ENCODE data around the gene TMEM208. TPM values are rescaled to one million over a fixed set of nuclear protein-coding genes. Genes with fewer than 3 reads are reported as not detected.

Gene TMEM208
- total RNA-seq, 6 donors from 2014 or later: 21.1 to 50.6 (median 48.5) TPM

GRCh38 chr16:67187175-67187890 lies 39.6 kb upstream of the TMEM208 start:
- H3K27ac ChIP-seq: no peak overlapping the region
- H3K4me1 ChIP-seq: peaks cover 34 to 53% (median 41%) of the 10 kb centered on the region in 4 donors
- no peaks in the 10 kb centered on the region for H3K27me3 ChIP-seq
- no peak overlapping the region for H3K4me3 ChIP-seq
- no peak for TF ChIP-seq POLR2AphosphoS5 (IDR thresholded peaks at IDR 0.05)
- TF ChIP-seq CTCF (IDR thresholded peaks at IDR 0.05): no peak
- TF ChIP-seq POLR2A (IDR thresholded peaks at IDR 0.05): no peak
- TF ChIP-seq EP300 (IDR thresholded peaks at IDR 0.05): no peak
- H3K9me3 ChIP-seq: no peaks in the 10 kb centered on the region
- ATAC-seq (ENCODE audit: low FRiP score in 2 of 2): no peak
- WGBS, 2 donors: 87 to 93% methylated on average over 6 to 24 of the region's 26 CpGs
- DNase-seq: peak in 1 of 2 donors; percentile 77
- H3K36me3 ChIP-seq: no peaks in the 10 kb centered on the region

GRCh38 chr16:67188323-67188722 lies 38.6 kb upstream of the TMEM208 start:
- H3K4me1 ChIP-seq: peaks cover 33 to 54% (median 42%) of the 10 kb centered on the region in 4 donors
- H3K4me3 ChIP-seq: no peak overlapping the region
- H3K27me3 ChIP-seq: no peaks in the 10 kb centered on the region
- peaks cover 0 to 4% (median under 1%) of the 10 kb centered on the region in 4 donors for H3K36me3 ChIP-seq
- no peak for TF ChIP-seq POLR2A (IDR thresholded peaks at IDR 0.05)
- no peak for TF ChIP-seq CTCF (IDR thresholded peaks at IDR 0.05)
- no peak for TF ChIP-seq POLR2AphosphoS5 (IDR thresholded peaks at IDR 0.05)
- no peak for TF ChIP-seq EP300 (IDR thresholded peaks at IDR 0.05)
- WGBS, 2 donors: 83 to 89% methylated on average over 3 to 4 of the region's 4 CpGs
- DNase-seq (no peak), ATAC-seq (ENCODE audit: low FRiP score in 2 of 2) (no peak)
- H3K27ac ChIP-seq: no peak overlapping the region
- no peaks in the 10 kb centered on the region for H3K9me3 ChIP-seq

DNA sequence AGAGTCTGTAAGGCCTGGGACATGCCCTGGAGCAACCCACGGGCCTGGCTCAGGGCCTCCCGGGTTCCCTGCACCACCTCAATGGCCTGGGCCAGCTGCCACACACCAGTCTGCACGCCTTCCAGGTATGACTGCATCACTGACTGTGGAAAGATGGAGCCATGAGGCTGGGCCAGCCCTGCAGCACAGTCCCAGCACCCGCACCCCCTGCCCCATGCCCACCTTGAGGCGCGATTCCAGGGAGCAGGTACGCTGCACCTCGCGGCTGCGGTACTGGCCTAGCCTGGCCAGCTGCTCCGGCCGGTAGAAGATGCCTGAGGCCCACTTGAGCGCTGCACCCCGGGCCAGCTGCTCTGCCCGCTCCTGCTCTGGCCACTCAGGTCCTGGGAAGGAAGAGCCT lies 38.1 kb upstream of the TMEM208 start:
- Histone ChIP-seq H3K27me3 (no peaks in the 10 kb centered on the region), H3K27ac (peak overlapping the region in 2 of 4 donors; percentile 54 to 62), H3K4me3 (peak overlapping the region in 1 of 4 donors; percentile 46), H3K4me1 (peaks cover 37 to 57% (median 45%) of the 10 kb centered on the region in 4 donors), H3K9me3 (no peaks in the 10 kb centered on the region), H3K36me3 (peaks cover 0 to 8% (median 3%) of the 10 kb centered on the region in 4 donors)
- WGBS, 2 donors: 81 to 89% methylated on average over 9 to 15 of the region's 15 CpGs
- ATAC-seq (ENCODE audit: low FRiP score in 2 of 2) (no peak), DNase-seq (peak in 1 of 2 donors; percentile 78)
- no peak for TF ChIP-seq EP300 (IDR thresholded peaks at IDR 0.05)
- no peak for TF ChIP-seq POLR2A (IDR thresholded peaks at IDR 0.05)
- TF ChIP-seq CTCF (IDR thresholded peaks at IDR 0.05): no peak
- TF ChIP-seq POLR2AphosphoS5 (IDR thresholded peaks at IDR 0.05): no peak

DNA sequence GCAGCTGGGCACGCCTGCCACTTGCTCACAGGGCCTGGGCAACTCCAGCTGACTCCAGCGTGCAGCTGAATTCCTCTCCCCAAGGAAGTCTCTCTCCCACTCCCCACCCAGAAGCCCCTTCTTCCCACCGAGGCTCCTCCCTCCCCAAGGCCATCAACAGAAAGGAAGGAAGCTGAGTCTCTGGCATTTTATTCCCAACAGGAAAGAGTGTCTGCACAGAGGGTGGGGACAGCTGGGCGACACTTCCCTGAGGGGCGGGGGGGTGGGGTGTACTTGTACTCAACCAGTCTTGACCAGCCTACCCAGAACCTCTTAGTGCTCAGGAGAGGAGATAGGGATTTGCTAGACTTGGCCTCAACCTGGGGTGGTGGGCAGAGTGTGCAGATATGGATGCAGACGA lies 36.9 kb upstream of the TMEM208 start, which contains the start of gene EXOC3L1:
TSS of gene EXOC3L1 (minus strand) at position 96 of the 400 bp plus-strand sequence. CDS start 460 bp downstream, outside the sequence.
- Histone ChIP-seq H3K27me3 (no peaks in the 10 kb centered on the region), H3K4me1 (peaks cover 32 to 58% (median 40%) of the 10 kb centered on the region in 4 donors), H3K9me3 (no peaks in the 10 kb centered on the region), H3K4me3 (peak within 1 kb of the TSS; percentile 23 to 46 (median 35)), H3K27ac (peak within 1 kb of the TSS; percentile 38 to 89 (median 53)), H3K36me3 (peaks cover 3 to 20% (median 13%) of the 10 kb centered on the region in 4 donors)
- TF ChIP-seq POLR2AphosphoS5 (IDR thresholded peaks at IDR 0.05) (no peak), POLR2A (IDR thresholded peaks at IDR 0.05) (no peak), CTCF (IDR thresholded peaks at IDR 0.05) (no peak), EP300 (IDR thresholded peaks at IDR 0.05) (no peak)
- ATAC-seq (ENCODE audit: low FRiP score in 2 of 2) (no peak), DNase-seq (no peak)
- WGBS, 2 donors: 11 to 43% methylated on average over 3 to 6 of the region's 6 CpGs
